Chondrocyte (in vitro differentiated cells): Measurements from ENCODE around the gene NUPR1. TPM values are rescaled to one million over a fixed set of nuclear protein-coding genes. Genes with fewer than 3 reads are reported as not detected.
"Not testable (repeated sequence)": the region's sequence is repeated elsewhere in the genome, so short reads cannot be mapped to it uniquely, and the experiment has no call there.

Experiments
- DNase-seq: peaks from one replicate; pipeline ENCODE4 v3.0.0; 2021; ENCODE audit warnings: mixed read lengths, low spot score
- H3K27ac Mint-ChIP-seq: one replicate; pipeline ENCODE4 v1.8.0; 2021; ENCODE audit warnings: mild to moderate bottlenecking, moderate library complexity, mixed read lengths; ENCODE audit not compliant: unreplicated experiment
- H3K27me3 Mint-ChIP-seq: 2 replicates; pipeline ENCODE4 v1.8.0; 2021; ENCODE audit warnings: low read depth, mixed read lengths
- H3K36me3 Mint-ChIP-seq: 2 replicates; pipeline ENCODE4 v1.8.0; 2021; ENCODE audit warnings: low read depth, mixed read lengths
- H3K4me1 Mint-ChIP-seq: 2 replicates; pipeline ENCODE4 v1.8.0; 2021; ENCODE audit warnings: low read depth, mild to moderate bottlenecking, mixed read lengths
- H3K4me3 Mint-ChIP-seq: one replicate; pipeline ENCODE4 v1.8.0; 2021; ENCODE audit warnings: mild to moderate bottlenecking, moderate library complexity, mixed read lengths; ENCODE audit not compliant: unreplicated experiment
- H3K9me3 Mint-ChIP-seq: 2 replicates; pipeline ENCODE4 v1.8.0; 2021; ENCODE audit warnings: low read depth, mixed read lengths
- total RNA-seq: library from RNA; stranded (reverse); gene quantifications from 3 replicates; pipeline ENCODE4 v1.2.1, GENCODE V29; 2021
- TF ChIP-seq, protein P1 (sequence below): fragments of 200-600 bp; sonication (generic); IDR thresholded peaks from 2 replicates; pipeline ENCODE4 v1.5.0; 2021; ENCODE audit warnings: antibody characterized with exemption, mild to moderate bottlenecking, moderate library complexity

Gene NUPR1
- total RNA-seq, 1 donor from 2014 or later, result 289 TPM

- Mint-ChIP-seq H3K27me3 (no peaks in the 10 kb centered on the region), H3K4me1 (peaks cover 21% of the 10 kb centered on the region), H3K9me3 (no peaks in the 10 kb centered on the region), H3K27ac (no peak overlapping the region), H3K36me3 (no peaks in the 10 kb centered on the region), H3K4me3 (no peak overlapping the region)
- TF ChIP-seq, protein P1, sequence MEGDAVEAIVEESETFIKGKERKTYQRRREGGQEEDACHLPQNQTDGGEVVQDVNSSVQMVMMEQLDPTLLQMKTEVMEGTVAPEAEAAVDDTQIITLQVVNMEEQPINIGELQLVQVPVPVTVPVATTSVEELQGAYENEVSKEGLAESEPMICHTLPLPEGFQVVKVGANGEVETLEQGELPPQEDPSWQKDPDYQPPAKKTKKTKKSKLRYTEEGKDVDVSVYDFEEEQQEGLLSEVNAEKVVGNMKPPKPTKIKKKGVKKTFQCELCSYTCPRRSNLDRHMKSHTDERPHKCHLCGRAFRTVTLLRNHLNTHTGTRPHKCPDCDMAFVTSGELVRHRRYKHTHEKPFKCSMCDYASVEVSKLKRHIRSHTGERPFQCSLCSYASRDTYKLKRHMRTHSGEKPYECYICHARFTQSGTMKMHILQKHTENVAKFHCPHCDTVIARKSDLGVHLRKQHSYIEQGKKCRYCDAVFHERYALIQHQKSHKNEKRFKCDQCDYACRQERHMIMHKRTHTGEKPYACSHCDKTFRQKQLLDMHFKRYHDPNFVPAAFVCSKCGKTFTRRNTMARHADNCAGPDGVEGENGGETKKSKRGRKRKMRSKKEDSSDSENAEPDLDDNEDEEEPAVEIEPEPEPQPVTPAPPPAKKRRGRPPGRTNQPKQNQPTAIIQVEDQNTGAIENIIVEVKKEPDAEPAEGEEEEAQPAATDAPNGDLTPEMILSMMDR, result no peak
- no peak for DNase-seq
Measured at GRCh38 chr16:28528463-28528867, 10.3 kb downstream of the NUPR1 start.

DNA sequence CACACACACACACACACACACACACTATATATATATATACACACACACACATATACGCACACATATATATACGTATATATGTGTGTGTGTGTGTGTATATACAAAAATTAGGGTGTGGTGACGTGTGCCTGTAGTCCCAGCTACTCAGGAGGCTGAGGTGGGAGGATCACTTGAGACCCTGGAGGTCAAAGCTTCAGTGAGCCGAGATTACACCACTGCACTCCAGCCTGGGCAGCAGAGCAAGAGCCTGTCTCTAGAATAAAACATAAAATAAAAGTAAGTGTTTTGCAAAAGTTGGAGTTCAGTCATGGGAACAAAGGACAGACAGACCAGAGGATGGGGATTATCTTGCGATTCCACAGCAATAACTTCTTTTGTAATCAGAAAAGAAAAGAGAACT, 10.8 kb downstream of the NUPR1 start:
- Mint-ChIP-seq H3K4me1 (peaks cover 20% of the 10 kb centered on the region), H3K4me3 (no peak overlapping the region), H3K9me3 (no peaks in the 10 kb centered on the region), H3K27me3 (no peaks in the 10 kb centered on the region), H3K27ac (no peak overlapping the region), H3K36me3 (no peaks in the 10 kb centered on the region)
- TF ChIP-seq, protein P1, result no peak
- DNase-seq, result no peak

DNA sequence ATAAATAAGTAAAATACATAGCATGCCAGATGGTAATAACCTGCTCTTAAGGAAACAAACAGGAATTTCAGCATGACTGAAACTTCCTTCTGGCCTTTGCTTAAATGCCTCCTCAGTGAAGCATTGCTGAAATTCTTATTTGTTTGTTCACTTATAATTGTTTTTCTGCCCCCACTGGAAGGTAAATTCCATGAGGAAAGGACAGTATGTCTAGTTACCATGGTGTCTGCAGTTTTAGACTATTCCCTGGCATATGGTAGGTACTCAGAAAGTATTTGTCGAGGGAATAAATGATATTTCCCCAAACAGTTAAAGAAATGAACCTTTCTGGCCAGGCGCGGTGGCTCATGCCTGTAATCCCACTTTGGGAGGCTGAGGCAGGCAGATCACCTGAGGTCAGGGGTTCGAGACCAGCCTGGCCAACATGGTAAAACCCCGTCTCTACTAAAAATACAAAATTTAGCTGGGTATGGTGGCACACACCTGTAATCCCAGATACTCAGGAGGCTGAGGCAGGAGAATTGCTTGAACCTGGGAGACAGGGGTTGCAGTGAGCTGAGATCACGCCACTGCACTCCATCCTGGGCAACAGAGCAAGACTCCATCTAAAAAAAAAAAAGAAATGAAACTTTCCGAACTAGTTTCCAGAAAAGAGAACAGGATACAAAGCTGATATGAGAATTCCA, 11.5 kb downstream of the NUPR1 start:
- not testable (repeated sequence) for H3K36me3 Mint-ChIP-seq, DNase-seq, H3K4me3 Mint-ChIP-seq, H3K27ac Mint-ChIP-seq, H3K27me3 Mint-ChIP-seq, H3K9me3 Mint-ChIP-seq
- H3K4me1 Mint-ChIP-seq, result peaks cover 14% of the 10 kb centered on the region

GRCh38 chr16:28526201-28527099, 12.3 kb downstream of the NUPR1 start:
- TF ChIP-seq, protein P1, result no peak
- Mint-ChIP-seq H3K27ac (no peak overlapping the region), H3K27me3 (no peaks in the 10 kb centered on the region), H3K4me3 (no peak overlapping the region), H3K36me3 (no peaks in the 10 kb centered on the region), H3K9me3 (no peaks in the 10 kb centered on the region), H3K4me1 (peaks cover 11% of the 10 kb centered on the region)
- no peak for DNase-seq

GRCh38 chr16:28524681-28525171, 14.0 kb downstream of the NUPR1 start:
- Mint-ChIP-seq H3K27me3 (peaks cover 1% of the 10 kb centered on the region), H3K4me1 (peaks cover 11% of the 10 kb centered on the region), H3K9me3 (no peaks in the 10 kb centered on the region)

More at GRCh38 chr16:28524681-28525171, 14.0 kb downstream of the NUPR1 start:
- Mint-ChIP-seq H3K36me3 (no peaks in the 10 kb centered on the region), H3K4me3 (no peak overlapping the region), H3K27ac (no peak overlapping the region)
- no peak for DNase-seq
- TF ChIP-seq, protein P1, result peak; percentile 14
